ENCODE measurements around the gene NHS.

The NHS gene

DNA sequence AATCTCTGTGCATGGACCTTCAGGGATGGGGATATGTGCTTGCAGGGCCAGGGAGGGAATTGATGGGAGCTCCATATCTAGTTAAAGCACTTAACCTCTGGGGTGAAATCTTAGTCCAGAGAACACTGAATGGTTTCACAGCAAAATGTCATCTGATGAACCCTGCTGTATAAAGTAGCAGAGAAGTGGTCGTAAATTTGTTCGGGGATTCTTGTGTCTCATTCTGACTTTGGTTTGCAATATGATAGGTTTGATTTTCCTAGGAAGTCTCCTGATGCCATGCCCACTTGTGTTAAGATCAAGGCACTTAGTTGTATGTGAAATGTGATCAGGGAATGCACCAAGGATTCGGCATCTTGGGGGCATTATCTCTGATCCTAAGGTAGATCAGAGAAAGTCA lies 96.9 kb downstream of the NHS start:
- no peak overlapping the region for H3K4me3 ChIP-seq (ENCODE audit: low read depth, low read length)
- TF ChIP-seq, protein P1, sequence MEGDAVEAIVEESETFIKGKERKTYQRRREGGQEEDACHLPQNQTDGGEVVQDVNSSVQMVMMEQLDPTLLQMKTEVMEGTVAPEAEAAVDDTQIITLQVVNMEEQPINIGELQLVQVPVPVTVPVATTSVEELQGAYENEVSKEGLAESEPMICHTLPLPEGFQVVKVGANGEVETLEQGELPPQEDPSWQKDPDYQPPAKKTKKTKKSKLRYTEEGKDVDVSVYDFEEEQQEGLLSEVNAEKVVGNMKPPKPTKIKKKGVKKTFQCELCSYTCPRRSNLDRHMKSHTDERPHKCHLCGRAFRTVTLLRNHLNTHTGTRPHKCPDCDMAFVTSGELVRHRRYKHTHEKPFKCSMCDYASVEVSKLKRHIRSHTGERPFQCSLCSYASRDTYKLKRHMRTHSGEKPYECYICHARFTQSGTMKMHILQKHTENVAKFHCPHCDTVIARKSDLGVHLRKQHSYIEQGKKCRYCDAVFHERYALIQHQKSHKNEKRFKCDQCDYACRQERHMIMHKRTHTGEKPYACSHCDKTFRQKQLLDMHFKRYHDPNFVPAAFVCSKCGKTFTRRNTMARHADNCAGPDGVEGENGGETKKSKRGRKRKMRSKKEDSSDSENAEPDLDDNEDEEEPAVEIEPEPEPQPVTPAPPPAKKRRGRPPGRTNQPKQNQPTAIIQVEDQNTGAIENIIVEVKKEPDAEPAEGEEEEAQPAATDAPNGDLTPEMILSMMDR (IDR thresholded peaks at IDR 0.05; ENCODE audit: low read depth, low read length) = no peak

DNA sequence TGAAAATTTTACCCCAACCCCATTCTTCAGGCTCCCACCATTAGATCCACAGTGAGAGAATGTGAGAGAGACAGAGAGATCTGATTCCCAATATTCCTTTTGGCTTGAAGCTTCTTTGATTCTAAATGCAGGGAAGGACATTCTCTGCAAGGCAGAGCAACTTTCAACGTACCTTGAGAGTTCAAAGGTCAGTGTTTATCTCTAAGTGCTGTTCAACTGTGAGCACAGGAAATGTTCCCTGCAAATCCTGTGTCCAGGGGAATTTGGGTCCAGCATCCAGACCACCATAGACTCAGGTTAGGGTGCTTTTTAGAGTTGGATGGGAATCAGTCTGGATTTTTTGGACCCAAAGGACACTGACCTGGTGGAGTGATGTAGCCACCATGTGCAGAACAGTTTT lies 97.4 kb downstream of the NHS start:
- TF ChIP-seq, protein P1 (IDR thresholded peaks at IDR 0.05; ENCODE audit: low read depth, low read length) = no peak

DNA sequence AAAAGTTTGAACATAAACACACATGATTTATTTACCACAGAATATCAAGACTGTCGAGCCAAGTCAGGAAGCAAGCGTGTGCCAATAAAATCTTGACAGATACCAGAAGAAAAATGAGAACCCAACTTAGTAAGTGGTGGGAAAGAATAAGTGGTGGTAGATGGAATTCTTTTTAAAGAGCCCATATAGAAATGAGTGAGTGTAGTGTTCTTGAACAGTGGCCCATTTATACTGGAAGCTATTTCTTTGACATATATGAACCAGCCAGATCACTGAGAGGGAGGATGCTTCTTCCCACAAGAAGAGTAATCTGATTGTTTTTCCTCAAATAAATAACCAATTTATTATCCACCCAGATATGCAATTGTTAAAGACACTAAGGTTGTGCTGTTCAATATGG lies 98.0 kb downstream of the NHS start:
- TF ChIP-seq, protein P1 (IDR thresholded peaks at IDR 0.05; ENCODE audit: low read depth, low read length) = no peak
- no peak overlapping the region for H3K4me3 ChIP-seq (ENCODE audit: low read depth, low read length)

More for the DNA sequence above, 97.4 kb downstream of the NHS start:
- H3K4me3 ChIP-seq (ENCODE audit: low read depth, low read length) = no peak overlapping the region

DNA sequence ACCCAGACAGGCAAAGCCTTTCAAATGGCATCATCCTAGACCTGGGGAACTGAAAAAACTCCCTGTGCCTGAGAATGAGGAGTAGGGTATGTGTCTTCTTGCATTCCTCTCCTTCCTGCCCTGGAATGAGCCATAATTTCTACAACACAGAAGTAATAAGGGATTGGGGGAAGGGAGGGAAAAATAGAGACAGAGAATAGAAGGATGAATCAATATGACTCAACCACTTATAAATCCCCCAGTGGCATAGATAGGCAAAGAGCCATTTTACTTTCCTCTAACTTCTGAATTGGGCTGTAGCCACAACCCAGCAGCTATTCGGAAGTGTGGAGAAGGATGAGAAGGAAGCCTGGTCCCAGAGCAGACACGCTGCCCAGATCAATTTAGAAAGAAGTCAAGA lies 99.9 kb downstream of the NHS start:
- H3K4me3 ChIP-seq (ENCODE audit: low read depth, low read length) = no peak overlapping the region
- TF ChIP-seq, protein P1 (IDR thresholded peaks at IDR 0.05; ENCODE audit: low read depth, low read length) = no peak

DNA sequence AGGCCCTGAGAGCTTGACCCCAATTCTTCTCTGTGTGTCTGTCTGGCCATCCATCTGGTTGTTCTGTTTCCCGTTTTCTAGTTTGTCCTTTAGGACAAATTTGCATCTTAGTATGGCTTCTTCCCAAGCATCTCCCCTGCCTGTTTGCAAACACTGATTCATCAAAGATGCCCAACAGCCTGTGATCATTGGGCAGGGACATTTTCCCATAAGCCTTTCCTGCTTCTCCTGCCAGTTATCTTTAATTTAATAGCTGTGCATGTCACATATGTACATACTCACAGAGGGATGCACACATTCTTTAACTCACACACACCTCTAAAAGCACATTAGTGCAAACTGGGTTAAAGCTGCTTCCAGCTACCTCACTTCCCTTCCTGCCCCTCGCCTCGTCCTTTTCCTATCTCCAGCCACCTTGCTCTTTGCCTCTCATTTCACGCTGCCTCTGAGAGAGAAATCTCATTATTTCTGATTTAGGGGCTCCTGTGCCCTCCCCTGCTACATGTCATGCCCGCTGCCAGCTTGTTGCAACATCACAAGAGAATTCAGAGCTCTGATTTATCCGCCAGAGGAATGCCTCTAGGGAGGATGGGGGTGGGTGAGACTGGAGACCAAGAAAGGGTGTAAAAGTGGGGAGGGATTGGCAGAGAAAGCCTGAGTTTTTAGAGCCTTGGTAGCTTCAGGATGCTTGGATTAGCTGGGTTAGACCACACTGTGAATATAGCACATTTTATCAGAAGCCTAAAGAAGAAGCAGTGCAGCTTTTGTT lies 100.6 kb downstream of the NHS start:
- no peak overlapping the region for H3K4me3 ChIP-seq (ENCODE audit: low read depth, low read length)
- TF ChIP-seq, protein P1 (IDR thresholded peaks at IDR 0.05; ENCODE audit: low read depth, low read length) = no peak

DNA sequence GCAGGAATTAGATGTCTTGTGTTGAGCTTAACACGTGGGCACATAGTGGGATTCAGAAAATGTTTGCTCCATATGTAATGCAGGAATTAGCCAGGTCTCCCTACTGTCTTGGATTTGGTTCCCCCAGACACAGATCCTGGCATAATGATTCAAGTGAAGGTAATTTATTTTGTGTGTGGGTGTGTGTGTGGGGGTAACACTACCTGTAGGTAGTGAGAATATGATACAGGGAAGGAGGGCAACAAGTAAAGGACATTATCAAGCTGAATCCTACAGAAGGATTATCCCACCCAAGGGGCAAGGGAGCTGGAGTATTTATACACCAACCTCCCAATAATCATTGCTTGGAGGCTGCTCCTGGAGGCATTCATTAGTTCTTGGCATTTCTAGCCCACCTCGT lies 101.4 kb downstream of the NHS start:
- TF ChIP-seq, protein P1 (IDR thresholded peaks at IDR 0.05; ENCODE audit: low read depth, low read length) = no peak
- H3K4me3 ChIP-seq (ENCODE audit: low read depth, low read length) = no peak overlapping the region

DNA sequence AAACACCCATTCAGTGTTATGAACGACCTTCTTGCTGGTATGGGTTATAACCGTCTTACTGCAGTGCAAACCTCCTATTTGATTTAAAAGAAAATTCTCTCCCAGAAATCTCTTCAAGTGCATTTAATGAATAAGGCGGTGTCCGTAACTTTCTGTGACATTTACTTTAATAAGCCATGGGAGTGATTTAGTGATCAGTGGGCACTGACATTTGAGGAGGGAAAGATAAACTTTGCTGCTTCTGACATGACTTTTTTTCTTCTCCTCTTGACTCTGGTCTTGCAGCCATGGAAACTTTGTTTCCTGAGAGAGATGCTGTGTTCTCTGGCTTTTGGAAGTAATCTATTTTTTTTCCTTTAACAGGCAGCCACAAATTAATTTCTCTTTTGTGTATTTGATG lies 106.1 kb downstream of the NHS start:
- H3K4me3 ChIP-seq (ENCODE audit: low read depth, low read length) = no peak overlapping the region
- TF ChIP-seq, protein P1 (IDR thresholded peaks at IDR 0.05; ENCODE audit: low read depth, low read length) = no peak

Data from WI38 (cell line).